ENCODE measurements around the gene ELOA.
A peak's percentile ranks its signal among the peaks of the same experiment; 100 is the strongest.
"Not testable (repeated sequence)": the region's sequence is repeated elsewhere in the genome, so short reads cannot be mapped to it uniquely, and the experiment has no call there.

Gene ELOA

GRCh38 chr1:23800400-23801337 is 57.4 kb downstream of the ELOA start, which contains the start of gene GALE:
GALE (minus strand) TSS chr1:23800754; CDS start chr1:23799007, 1,747 bp downstream.
- peak; percentile 97 for DNase-seq (ENCODE audit: low spot score)

- DNase-seq (ENCODE audit: low spot score) = no peak
Observed at GRCh38 chr1:23801338-23801748, 58.1 kb downstream of the ELOA start.

- no peak for DNase-seq (ENCODE audit: low spot score)
Observed at GRCh38 chr1:23801876-23802275, 58.6 kb downstream of the ELOA start.

GRCh38 chr1:23802809-23803342 is 59.6 kb downstream of the ELOA start:
- DNase-seq (ENCODE audit: low spot score) = not testable (repeated sequence)

GRCh38 chr1:23803674-23804073 is 60.4 kb downstream of the ELOA start:
- DNase-seq (ENCODE audit: low spot score) = no peak

GRCh38 chr1:23804183-23804835 is 61.0 kb downstream of the ELOA start:
- DNase-seq (ENCODE audit: low spot score) = no peak

GRCh38 chr1:23805025-23805424 is 61.8 kb downstream of the ELOA start:
- no peak for DNase-seq (ENCODE audit: low spot score)

- DNase-seq (ENCODE audit: low spot score) = no peak
Observed at GRCh38 chr1:23806280-23806679, 63.0 kb downstream of the ELOA start.

GRCh38 chr1:23807453-23807852 is 64.2 kb downstream of the ELOA start:
- DNase-seq (ENCODE audit: low spot score) = no peak

- DNase-seq (ENCODE audit: low spot score) = peak; percentile 89
Observed at GRCh38 chr1:23809751-23810171, 66.5 kb downstream of the ELOA start.

- DNase-seq (ENCODE audit: low spot score) = peak; percentile 78
Observed at GRCh38 chr1:23810818-23811540, 67.7 kb downstream of the ELOA start.
